Prostate gland (tissue), 2 donors: ENCODE measurements around the gene ZNF22.

Experiments
- CTCF ChIP-seq, 4 experiments: fragments of 200-600 bp in 2 of 4; fragments of 450-650 bp in 2 of 4; sonication (generic) in 2 of 4; IDR thresholded peaks; 1 replicate in 3 of 4; 2 replicates in 1 of 4; pipeline ENCODE4 v1.5.1; 2016 to 2019; ENCODE audit warnings: antibody characterized with exemption in 4 of 4, mild to moderate bottlenecking in 2 of 4, moderate library complexity in 2 of 4
- POLR2AphosphoS5 ChIP-seq: sonication (generic); formaldehyde crosslinking; IDR thresholded peaks from one replicate; pipeline ENCODE4 v1.6.1; 2017; ENCODE audit warnings: antibody characterized with exemption

- TF ChIP-seq CTCF (IDR thresholded peaks at IDR 0.05): no peak
- no peak for TF ChIP-seq POLR2AphosphoS5
Measured at GRCh38 chr10:45050551-45051235, 50.0 kb downstream of the ZNF22 start.
